NB4 (cell line): ENCODE results near the gene POU6F2.
"Not testable (repeated sequence)": the region's sequence is repeated elsewhere in the genome, so short reads cannot be mapped to it uniquely, and the experiment has no call there.

ENCODE experiments used
- DNase-seq: peaks from one replicate; pipeline ENCODE4 v3.0.0; 2010; ENCODE audit warnings: low read depth
- H3K4me3 ChIP-seq: one replicate; pipeline ENCODE4 v1.5.1; 2011; ENCODE audit warnings: mild to moderate bottlenecking, low read depth, low read length, moderate library complexity
- MYC ChIP-seq: IDR thresholded peaks from 2 replicates; pipeline ENCODE4 v1.6.1; 2011; ENCODE audit warnings: low read depth, low read length
- POLR2A ChIP-seq: IDR thresholded peaks from 2 replicates; pipeline ENCODE4 v1.6.1; 2011; ENCODE audit warnings: mild to moderate bottlenecking; ENCODE audit not compliant: insufficient read length; ENCODE audit errors: extremely low read depth
- TF ChIP-seq, protein P1 (sequence below): IDR thresholded peaks from one replicate; pipeline ENCODE4 v1.5.1; 2012; ENCODE audit warnings: low read depth, low read length
- TF ChIP-seq, protein P2 (sequence below): IDR thresholded peaks from 2 replicates; pipeline ENCODE4 v1.6.1; 2011; ENCODE audit warnings: low read depth, low read length

Gene POU6F2

DNA sequence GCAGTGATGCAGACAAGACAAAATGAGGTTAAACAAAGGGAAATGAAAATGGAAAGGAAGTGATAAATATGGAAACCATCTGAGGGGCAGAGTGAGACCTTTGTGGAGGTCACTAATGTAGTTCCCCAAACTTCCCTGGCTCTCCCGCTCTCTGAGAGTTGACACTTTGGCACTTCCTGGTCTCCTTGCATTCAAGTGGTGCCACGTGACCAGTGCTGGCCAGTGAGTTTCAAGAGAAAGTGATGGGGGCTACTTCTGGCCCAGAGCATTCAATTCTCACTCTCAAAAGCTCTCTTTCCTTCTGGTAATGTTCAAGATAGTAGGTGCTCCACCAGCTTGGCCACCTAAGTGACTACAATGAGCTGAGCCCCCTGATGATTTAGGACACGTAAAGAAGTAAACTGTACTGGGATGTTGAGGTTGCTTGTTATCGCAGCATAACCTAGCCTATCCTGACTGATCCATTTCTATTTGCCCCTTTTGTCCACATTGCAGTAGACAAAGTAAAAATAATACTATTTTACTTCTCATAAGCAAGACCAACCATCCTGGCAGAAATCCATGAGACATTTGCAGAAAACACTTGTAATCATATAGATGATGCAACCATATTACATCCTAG, 346.5 kb downstream of the POU6F2 start:
- TF ChIP-seq, protein P1, sequence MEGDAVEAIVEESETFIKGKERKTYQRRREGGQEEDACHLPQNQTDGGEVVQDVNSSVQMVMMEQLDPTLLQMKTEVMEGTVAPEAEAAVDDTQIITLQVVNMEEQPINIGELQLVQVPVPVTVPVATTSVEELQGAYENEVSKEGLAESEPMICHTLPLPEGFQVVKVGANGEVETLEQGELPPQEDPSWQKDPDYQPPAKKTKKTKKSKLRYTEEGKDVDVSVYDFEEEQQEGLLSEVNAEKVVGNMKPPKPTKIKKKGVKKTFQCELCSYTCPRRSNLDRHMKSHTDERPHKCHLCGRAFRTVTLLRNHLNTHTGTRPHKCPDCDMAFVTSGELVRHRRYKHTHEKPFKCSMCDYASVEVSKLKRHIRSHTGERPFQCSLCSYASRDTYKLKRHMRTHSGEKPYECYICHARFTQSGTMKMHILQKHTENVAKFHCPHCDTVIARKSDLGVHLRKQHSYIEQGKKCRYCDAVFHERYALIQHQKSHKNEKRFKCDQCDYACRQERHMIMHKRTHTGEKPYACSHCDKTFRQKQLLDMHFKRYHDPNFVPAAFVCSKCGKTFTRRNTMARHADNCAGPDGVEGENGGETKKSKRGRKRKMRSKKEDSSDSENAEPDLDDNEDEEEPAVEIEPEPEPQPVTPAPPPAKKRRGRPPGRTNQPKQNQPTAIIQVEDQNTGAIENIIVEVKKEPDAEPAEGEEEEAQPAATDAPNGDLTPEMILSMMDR = no peak
- no peak for TF ChIP-seq POLR2A
- TF ChIP-seq, protein P2, sequence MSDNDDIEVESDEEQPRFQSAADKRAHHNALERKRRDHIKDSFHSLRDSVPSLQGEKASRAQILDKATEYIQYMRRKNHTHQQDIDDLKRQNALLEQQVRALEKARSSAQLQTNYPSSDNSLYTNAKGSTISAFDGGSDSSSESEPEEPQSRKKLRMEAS = no peak
- TF ChIP-seq MYC = no peak
- H3K4me3 ChIP-seq = no peak overlapping the region
- peak; percentile 15 for DNase-seq

DNA sequence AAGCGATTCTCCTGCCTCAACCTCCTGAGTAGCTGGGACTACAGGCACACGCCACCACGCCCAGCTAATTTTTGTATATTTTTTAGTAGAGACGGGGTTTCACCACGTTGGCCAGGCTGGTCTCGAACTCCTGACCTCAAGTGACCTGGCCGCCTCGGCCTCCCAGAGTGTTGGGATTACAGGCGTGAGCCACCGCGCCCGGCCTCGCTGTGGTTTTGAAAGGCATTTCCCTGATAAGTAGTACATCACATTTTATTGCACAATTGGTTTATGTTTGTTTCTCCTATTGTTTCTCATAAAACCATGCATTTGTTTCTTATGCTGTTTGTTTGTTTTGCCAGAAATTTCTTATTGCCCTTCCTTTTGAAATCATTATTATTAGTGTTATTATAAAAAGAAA, 353.9 kb downstream of the POU6F2 start:
- H3K4me3 ChIP-seq, DNase-seq: not testable (repeated sequence)

DNA sequence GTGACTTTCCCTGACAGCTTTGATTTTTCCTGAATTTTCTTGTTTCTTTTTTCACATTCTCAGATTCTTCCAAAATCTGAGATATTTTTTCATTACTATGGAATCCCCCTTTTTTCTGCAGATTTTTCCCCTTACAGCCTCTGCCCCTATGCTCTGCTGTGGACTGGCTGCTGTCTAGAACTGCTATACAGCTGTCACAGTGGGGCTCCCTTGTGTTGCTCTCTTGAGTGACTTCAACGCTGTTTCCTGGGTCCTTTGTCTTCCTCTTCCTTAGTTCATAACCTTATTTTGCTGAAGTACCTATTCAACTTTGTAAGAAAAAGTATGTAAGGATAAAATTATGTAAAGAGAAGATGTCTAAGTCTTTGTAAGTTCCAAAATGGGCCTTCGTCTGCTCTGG, 354.4 kb downstream of the POU6F2 start:
- TF ChIP-seq MYC (no peak), POLR2A (no peak)
- TF ChIP-seq, protein P1 = no peak
- TF ChIP-seq, protein P2 = no peak
- no peak for DNase-seq
- H3K4me3 ChIP-seq = no peak overlapping the region

DNA sequence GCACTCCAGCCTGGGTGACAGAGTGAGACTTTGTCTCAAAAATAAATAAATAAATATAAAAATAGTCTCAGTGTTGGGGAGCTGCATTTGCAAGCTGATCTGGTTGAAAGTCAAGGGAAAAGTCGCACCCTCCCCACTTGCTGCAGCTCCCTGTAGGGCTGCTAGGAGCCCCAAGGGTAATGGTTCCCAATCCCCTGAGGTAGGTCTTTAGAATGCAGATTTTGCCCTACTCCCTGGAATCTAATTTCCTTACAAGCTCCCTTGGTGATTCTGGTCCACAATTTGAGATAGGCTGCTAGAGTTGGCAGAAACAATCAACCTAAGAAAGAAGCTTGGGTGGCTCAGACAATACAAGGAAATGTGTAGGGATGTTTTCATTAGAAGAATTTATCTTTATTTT, 356.0 kb downstream of the POU6F2 start:
- TF ChIP-seq POLR2A (no peak), MYC (no peak)
- TF ChIP-seq, protein P1 = no peak
- TF ChIP-seq, protein P2 = no peak
- no peak overlapping the region for H3K4me3 ChIP-seq
- no peak for DNase-seq

DNA sequence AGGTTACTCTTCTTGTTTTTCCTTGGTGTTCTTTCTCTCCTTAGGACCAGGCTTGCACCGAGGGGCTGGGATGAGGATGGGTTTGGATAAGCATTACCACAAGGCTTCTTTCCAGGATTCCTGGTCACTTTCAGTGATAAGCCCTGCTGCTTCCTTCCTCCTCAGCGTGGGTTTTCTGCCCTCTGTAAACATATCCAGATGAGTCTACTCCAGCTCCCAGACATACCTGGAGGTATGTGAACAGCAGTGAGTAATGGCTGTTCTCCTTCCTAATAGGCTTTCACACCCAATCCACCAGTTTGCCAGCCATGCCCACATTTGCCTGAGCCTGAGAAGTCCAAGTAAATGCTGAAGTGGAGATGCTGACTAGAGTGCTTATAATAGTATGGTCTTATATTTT, 358.7 kb downstream of the POU6F2 start:
- no peak overlapping the region for H3K4me3 ChIP-seq
- DNase-seq = no peak
- TF ChIP-seq MYC = no peak
- TF ChIP-seq, protein P1 = no peak
- no peak for TF ChIP-seq POLR2A
- TF ChIP-seq, protein P2 = no peak

DNA sequence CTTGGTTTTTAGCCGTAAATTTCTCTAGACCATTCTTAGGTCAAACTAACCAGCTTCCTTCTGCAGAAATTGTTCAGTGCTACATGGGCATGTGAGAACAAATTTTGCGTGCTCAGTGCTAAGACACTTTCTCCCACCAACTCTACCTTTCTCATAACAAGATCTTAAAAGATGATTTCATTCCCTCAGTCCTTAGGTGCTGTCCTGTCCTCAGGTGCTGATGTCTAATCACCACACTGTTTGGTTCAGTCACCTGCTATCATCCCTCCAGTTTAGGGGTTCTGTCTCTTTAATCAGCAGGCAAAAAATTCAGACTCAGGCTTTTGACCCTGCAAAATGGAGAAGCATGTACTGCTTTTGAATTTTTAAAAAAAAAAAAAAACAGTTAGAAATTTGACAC, 361.0 kb downstream of the POU6F2 start:
- DNase-seq = no peak
- H3K4me3 ChIP-seq = no peak overlapping the region
- TF ChIP-seq, protein P1 = no peak
